Pancreas (tissue), 10 donors: Measurements from ENCODE around the gene WDR33. TPM values are rescaled to one million over a fixed set of nuclear protein-coding genes. Genes with fewer than 3 reads are reported as not detected.

Experiments used
- ATAC-seq, 4 donors: fragments of 200-7000 bp; cut with Tn5 transposase; one replicate each; pipeline versions ENCODE4 v1.8.0 to v1.9.1; 2020; ENCODE audit warnings: mild to moderate bottlenecking in 4 of 4, moderate library complexity in 4 of 4
- DNase-seq, 6 donors: peaks; one replicate each; pipeline ENCODE4 v3.0.0-alpha.2; 2020
- FAIRE-seq: peaks from 2 replicates; lab custom pipeline; 2012; peaks lifted over from hg19 to GRCh38; lab: Jason Lieb, UNC
- H3K27ac ChIP-seq, 4 donors: fragments of 200-600 bp; sonication (generic); 1 replicate in 3 of 4; 2 replicates in 1 of 4; pipeline versions ENCODE4 v1.5.0 to v1.8.0; 2020
- H3K27me3 ChIP-seq, 4 donors: fragments of 200-600 bp; one replicate each; pipeline ENCODE4 v1.8.0; 2021
- H3K36me3 ChIP-seq, 3 donors: fragments of 200-600 bp; sonication (generic) in 1 of 3; one replicate each; pipeline versions ENCODE4 v1.5.0 to v1.8.0; 2020 to 2021
- H3K4me1 ChIP-seq, 3 donors: fragments of 200-600 bp; one replicate each; pipeline ENCODE4 v1.8.0; 2021
- H3K4me3 ChIP-seq, 4 donors: fragments of 200-600 bp; sonication (generic) in 2 of 4; one replicate each; pipeline versions ENCODE4 v1.5.0 to v1.8.0; 2020 to 2021
- H3K9me3 ChIP-seq, 4 donors: fragments of 200-600 bp; one replicate each; pipeline ENCODE4 v1.8.0; 2021
- WGBS, 2 donors: extraction: QIAGEN DNeasy Blood & Tissue Kit; methylation state at CpG; one replicate each; pipeline ENCODE4 v1.1.7; 2013; 5-methylcytosine and 5-hydroxymethylcytosine counted together
- intact Hi-C, 3 donors: fragments of 100-400 bp; cut with DNase I; formaldehyde crosslinking; loops; one replicate each; pipeline versions ENCODE4 v1.11.1 to v1.14.2; 2022
- polyA plus RNA-seq, 2 donors: library from polyadenylated mRNA; stranded (reverse); fragments of 200-250 nt; gene quantifications; one replicate each; pipeline ENCODE4 v1.2.3, GENCODE V29; 2013
- total RNA-seq, 6 donors: library from RNA; stranded (reverse); fragmentation: NEBNext Ultra II Directional in 4 of 6; extraction: Animal tissue kit (Norgen Biotek cat#: 25700) in 4 of 6; gene quantifications; one replicate each; pipeline versions ENCODE4 v1.2.1 to v1.2.4, GENCODE V29; 2021 to 2023
- TF ChIP-seq, protein P1 (sequence below), 4 donors: fragments of 200-600 bp; sonication (generic) in 3 of 4; IDR thresholded peaks; one replicate each; pipeline versions ENCODE4 v1.5.0 to v1.8.0; 2021; ENCODE audit warnings: antibody characterized with exemption in 4 of 4
- donor health status: healthy with polysubstance abuse.
- donor health status: DM: no; HTN: no; CAD: no; lungs with moderate emphysema.
- donor health status: DM: no; HTN: no; CAD: no.
- donor health status: control.
- donor health status: control.
- donor health status: Bipolar disorder and iron deficiency.
- donor health status: DM: yes; HTN: yes; CAD: no.
- donor health status: DM: no; HTN: no; CAD: no.
- donor health status: DM: no; HTN: no; CAD: no.
- donor health status: DM: yes; HTN: yes; CAD: no.

WDR33 gene
- total and polyA plus RNA-seq, 8 donors = 8.9 to 29.6 (median 17.7) TPM

DNA sequence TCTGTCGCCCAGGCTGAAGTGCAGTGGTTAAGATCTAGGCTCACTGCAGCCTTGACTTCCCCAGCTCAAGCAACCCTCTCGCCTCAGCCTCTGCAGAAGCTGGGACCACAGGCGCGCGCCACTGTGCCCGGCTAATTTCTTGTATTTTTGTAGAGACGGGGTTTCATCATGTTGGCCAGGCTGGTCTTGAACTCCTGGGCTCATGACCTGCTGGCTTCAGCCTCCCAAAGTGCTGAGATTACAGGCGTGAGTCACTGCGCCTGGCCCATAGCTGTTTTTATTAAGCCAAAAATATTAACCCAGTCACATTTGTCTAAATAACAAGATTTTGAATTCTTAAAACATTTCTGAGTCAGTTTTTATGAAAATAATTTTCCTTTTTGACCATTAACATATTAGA, 116.0 kb downstream of the WDR33 start:
- ATAC-seq = peak in 1 of 4 donors; percentile 35
- TF ChIP-seq, protein P1, sequence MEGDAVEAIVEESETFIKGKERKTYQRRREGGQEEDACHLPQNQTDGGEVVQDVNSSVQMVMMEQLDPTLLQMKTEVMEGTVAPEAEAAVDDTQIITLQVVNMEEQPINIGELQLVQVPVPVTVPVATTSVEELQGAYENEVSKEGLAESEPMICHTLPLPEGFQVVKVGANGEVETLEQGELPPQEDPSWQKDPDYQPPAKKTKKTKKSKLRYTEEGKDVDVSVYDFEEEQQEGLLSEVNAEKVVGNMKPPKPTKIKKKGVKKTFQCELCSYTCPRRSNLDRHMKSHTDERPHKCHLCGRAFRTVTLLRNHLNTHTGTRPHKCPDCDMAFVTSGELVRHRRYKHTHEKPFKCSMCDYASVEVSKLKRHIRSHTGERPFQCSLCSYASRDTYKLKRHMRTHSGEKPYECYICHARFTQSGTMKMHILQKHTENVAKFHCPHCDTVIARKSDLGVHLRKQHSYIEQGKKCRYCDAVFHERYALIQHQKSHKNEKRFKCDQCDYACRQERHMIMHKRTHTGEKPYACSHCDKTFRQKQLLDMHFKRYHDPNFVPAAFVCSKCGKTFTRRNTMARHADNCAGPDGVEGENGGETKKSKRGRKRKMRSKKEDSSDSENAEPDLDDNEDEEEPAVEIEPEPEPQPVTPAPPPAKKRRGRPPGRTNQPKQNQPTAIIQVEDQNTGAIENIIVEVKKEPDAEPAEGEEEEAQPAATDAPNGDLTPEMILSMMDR (IDR thresholded peaks at IDR 0.05) = no peak
- no peak for DNase-seq
- no peaks in the 10 kb centered on the region for H3K9me3 ChIP-seq
- WGBS, 2 donors = 88 to 93% methylated on average over 9 of the region's 9 CpGs
- H3K4me3 ChIP-seq = no peak overlapping the region
- FAIRE-seq = no peak
- no peaks in the 10 kb centered on the region for H3K27me3 ChIP-seq
- no peaks in the 10 kb centered on the region for H3K36me3 ChIP-seq
- intact Hi-C loops = no loop called here
- H3K27ac ChIP-seq = no peak overlapping the region
- no peaks in the 10 kb centered on the region for H3K4me1 ChIP-seq

DNA sequence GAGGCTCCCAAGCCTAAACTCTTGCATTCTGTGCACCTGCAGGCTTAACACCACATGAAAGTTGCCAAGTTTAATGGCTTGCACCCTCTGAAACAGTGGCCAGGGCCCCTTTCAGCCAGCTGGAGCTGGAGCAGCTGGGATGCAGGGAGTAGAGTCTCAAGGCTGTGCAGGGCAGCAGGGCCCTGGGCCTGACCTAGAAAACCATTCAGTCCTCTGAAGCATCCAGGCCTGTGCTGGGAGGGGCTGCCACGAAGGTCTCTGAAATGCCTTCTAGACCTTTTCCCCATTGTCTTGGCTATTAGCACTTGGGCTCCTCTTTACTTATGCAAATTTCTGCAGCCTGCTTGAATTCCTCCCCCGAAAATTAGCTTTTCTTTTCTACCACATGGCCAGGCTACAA, 120.3 kb downstream of the WDR33 start:
- no peak for ATAC-seq
- Histone ChIP-seq H3K4me3 (no peak overlapping the region), H3K27me3 (no peaks in the 10 kb centered on the region), H3K9me3 (no peaks in the 10 kb centered on the region), H3K36me3 (no peaks in the 10 kb centered on the region), H3K4me1 (no peaks in the 10 kb centered on the region), H3K27ac (no peak overlapping the region)
- intact Hi-C loops = no loop called here
- 77 to 91% methylated on average over 2 of the region's 2 CpGs for WGBS, 2 donors
- TF ChIP-seq, protein P1 (IDR thresholded peaks at IDR 0.05) = no peak
- DNase-seq = no peak
- FAIRE-seq = no peak

DNA sequence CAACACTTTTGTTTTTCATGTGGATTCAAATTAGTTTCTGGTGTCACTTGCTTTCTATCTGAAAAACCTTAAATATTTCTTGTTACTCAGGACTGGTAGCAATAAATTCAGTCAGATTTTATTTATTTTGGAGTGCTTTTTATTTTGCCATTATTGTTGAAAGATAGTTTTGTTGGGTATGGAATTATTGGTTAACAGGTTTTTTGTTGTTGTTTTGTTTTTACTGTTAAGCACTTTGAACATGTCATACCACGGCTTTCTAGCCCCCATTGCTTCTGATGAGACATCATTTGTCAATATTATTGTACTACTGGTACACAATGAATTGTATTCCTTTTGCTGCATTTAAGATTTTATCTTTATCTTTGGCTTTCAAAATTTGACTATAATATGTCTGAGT, 122.6 kb downstream of the WDR33 start:
- Histone ChIP-seq H3K27ac (no peak overlapping the region), H3K27me3 (no peaks in the 10 kb centered on the region), H3K36me3 (no peaks in the 10 kb centered on the region), H3K4me3 (no peak overlapping the region), H3K9me3 (no peaks in the 10 kb centered on the region), H3K4me1 (no peaks in the 10 kb centered on the region)
- DNase-seq (no peak), ATAC-seq (no peak), FAIRE-seq (no peak)
- intact Hi-C loops = no loop called here
- WGBS, 2 donors = 62 to 68% methylated on average over 1 of the region's 1 CpG
- TF ChIP-seq, protein P1 (IDR thresholded peaks at IDR 0.05) = no peak

DNA sequence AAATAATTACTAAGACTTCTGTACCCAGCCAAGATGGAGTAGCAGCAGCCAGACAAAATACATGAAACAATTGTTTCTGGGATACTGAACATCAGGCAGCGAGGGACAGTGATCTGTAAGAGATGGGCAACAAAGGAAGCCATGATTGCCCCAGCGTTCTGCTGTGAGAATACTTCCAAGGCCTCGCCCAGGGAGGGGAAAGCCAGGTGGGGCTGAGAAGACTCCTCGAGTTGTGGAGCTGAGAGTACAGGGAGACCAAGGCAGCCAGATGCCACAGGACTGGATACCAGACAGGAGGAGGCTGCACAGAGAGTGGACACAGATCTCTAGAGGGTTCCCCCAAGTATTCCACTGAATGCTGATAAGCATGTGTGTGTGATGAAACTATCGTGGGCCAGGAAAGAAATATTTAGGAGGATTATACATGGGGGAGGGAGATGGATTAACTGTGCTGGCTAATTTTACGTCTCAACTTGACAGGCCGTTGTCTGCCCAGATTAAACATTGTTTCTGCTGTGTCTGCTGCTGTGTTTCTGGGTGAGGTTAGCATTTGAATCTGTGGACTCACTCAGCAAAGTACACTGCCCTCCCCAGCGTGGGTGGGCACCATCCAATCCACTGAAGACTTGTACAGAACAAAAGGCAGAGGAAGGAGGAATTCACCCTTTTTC, 125.4 kb downstream of the WDR33 start:
- no peaks in the 10 kb centered on the region for H3K36me3 ChIP-seq
- H3K9me3 ChIP-seq = no peaks in the 10 kb centered on the region
- WGBS, 2 donors = 79% methylated on average over 8 of the region's 8 CpGs
- no peak overlapping the region for H3K27ac ChIP-seq
- H3K4me3 ChIP-seq = no peak overlapping the region
- peaks cover 0 to 5% (median 5%) of the 10 kb centered on the region in 3 donors for H3K4me1 ChIP-seq
- DNase-seq = no peak
- no peak for ATAC-seq
- intact Hi-C loops = no loop called here
- TF ChIP-seq, protein P1 (IDR thresholded peaks at IDR 0.05) = no peak
- no peak for FAIRE-seq
- H3K27me3 ChIP-seq = no peaks in the 10 kb centered on the region

DNA sequence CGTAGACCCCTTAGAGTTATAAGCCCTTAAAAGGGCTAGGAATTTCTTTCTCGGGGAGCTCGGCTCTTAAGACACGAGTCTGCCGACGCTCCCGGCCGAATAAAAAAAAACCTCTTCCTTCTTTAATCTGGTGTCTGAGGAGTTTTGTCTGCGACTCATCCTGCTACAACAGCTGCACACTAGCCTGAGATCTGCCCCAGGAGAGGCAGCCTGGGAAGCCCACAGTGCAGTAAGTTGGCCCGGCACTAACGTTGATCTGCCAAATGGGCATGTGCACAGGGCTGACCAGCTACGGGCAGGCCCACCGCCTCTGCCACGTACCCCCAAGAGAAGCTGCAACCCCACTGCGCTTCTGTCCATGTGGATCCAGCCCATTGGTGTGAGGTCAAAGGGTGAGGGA, 127.2 kb downstream of the WDR33 start:
- FAIRE-seq (no peak), ATAC-seq (peak in 2 of 4 donors; percentile 36), DNase-seq (peak in 1 of 6 donors; percentile 11)
- WGBS, 2 donors = 76 to 77% methylated on average over 15 of the region's 15 CpGs
- no peaks in the 10 kb centered on the region for H3K36me3 ChIP-seq
- H3K27me3 ChIP-seq = no peaks in the 10 kb centered on the region
- peaks cover 0 to 5% (median 5%) of the 10 kb centered on the region in 3 donors for H3K4me1 ChIP-seq
- H3K4me3 ChIP-seq = no peak overlapping the region
- intact Hi-C loops = no loop called here
- TF ChIP-seq, protein P1 (IDR thresholded peaks at IDR 0.05) = no peak
- H3K27ac ChIP-seq = no peak overlapping the region
- no peaks in the 10 kb centered on the region for H3K9me3 ChIP-seq
